ENCODE data around the gene CENPL. TPM values are rescaled to one million over a fixed set of nuclear protein-coding genes. Genes with fewer than 3 reads are reported as not detected.
"Not testable (repeated sequence)": the region's sequence is repeated elsewhere in the genome, so short reads cannot be mapped to it uniquely, and the experiment has no call there.

The CENPL gene
- total and polyA plus RNA-seq, 2 of the 8 experiments (the other 6 are each of a cell fraction or from before 2014, with no cell fraction given) = 6.6 to 16.0 TPM

DNA sequence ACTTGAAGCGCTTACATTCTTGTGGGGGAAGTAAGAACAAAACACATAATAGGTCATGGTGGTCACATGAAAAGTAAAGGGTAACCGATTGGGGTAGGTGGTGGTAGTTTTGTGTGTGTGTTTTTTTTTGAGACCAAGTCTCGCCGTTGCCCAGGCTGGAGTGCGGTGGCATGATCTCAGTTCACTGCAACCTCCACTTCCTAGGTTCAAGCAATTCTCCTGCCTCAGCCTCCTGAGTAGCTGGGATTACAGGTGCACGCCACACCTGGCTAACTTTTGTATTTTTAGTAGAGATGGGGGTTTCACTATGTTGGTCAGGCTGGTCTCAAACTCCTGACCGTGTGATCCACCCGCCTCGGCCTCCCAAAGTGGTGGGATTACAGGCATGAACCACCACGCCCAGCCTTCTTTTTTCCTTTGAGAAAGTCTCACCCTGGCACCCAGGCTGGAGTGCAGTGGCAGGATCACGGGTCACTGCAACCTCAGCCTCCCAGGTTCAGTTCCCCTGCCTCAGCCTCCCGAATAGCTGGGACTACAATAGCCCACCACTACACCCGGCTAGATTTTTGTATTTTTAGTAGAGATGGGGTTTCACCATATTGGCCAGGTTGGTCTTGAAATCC, 37.6 kb upstream of the CENPL start:
- H2BK5ac ChIP-seq (ENCODE audit: low read depth, low read length) = peak overlapping the region; percentile 15; the same call in 1 of the 2 replicates
- not testable (repeated sequence) for H4K91ac ChIP-seq (replicated peaks; ENCODE audit: insufficient read length, low read length); H3K4me2 ChIP-seq (ENCODE audit: insufficient read depth in 1 of 2, low read depth in 2 of 2, low read length in 2 of 2); H2BK15ac ChIP-seq (ENCODE audit: low read length); H3K14ac ChIP-seq (ENCODE audit: insufficient read length); H3K23ac ChIP-seq (ENCODE audit: insufficient read length); FAIRE-seq; H3K79me1 ChIP-seq (ENCODE audit: low read depth, low read length); H2BK20ac ChIP-seq (ENCODE audit: low read length); H3K23me2 ChIP-seq (ENCODE audit: low read depth, low read length); H2AFZ ChIP-seq (ENCODE audit: low read length); H3K9ac ChIP-seq (replicated peaks in 1 of 4; ENCODE audit: extremely low read depth in 1 of 4, low read depth in 3 of 4, low read length in 3 of 4); H4K5ac ChIP-seq (ENCODE audit: insufficient read length, low read depth, low read length); H4K20me1 ChIP-seq (replicated peaks in 1 of 2; ENCODE audit: control insufficient read depth in 1 of 2, insufficient read depth in 2 of 2, low read length in 2 of 2); H3K4me1 ChIP-seq (replicated peaks in 1 of 4; ENCODE audit: control insufficient read depth in 3 of 4, insufficient read depth in 4 of 4, low read length in 3 of 4); H3K4me3 ChIP-seq (ENCODE audit: extremely low read depth in 1 of 4, insufficient read depth in 2 of 4, low read depth in 3 of 4, low read length in 4 of 4); H3K4ac ChIP-seq (replicated peaks; ENCODE audit: insufficient read length, low read depth, low read length); H3K18ac ChIP-seq (ENCODE audit: extremely low read depth, low read length); H4K8ac ChIP-seq (ENCODE audit: extremely low read depth, insufficient read depth, low read length); H3K27ac ChIP-seq (ENCODE audit: low read depth, low read length); H3K27me3 ChIP-seq (replicated peaks in 1 of 4; ENCODE audit: control insufficient read depth in 3 of 4, extremely low read depth in 1 of 4, insufficient read depth in 3 of 4, low read length in 3 of 4); H2BK120ac ChIP-seq (replicated peaks; ENCODE audit: low read depth, low read length); H2AK5ac ChIP-seq (ENCODE audit: low read depth, low read length); H3K56ac ChIP-seq (replicated peaks; ENCODE audit: insufficient read length, low read depth, low read length); H2BK12ac ChIP-seq (ENCODE audit: low read depth, low read length); H3K9me3 ChIP-seq (ENCODE audit: insufficient read depth in 2 of 2, low read depth in 1 of 2, low read length in 1 of 2)
- 46% methylated on average over 13 of the region's 13 CpGs; no CpG with 5 or more reads in 1 of the 2 experiments for WGBS, 2 experiments (ENCODE audit: extremely low coverage in 1 of 2, insufficient coverage in 1 of 2, insufficient read length in 1 of 2, insufficient replicate concordance in 2 of 2, low coverage in 1 of 2, low lambda C conversion rate in 2 of 2, missing lambda C conversion rate in 1 of 2)
- TF ChIP-seq TBP (IDR thresholded peaks at IDR 0.05; ENCODE audit: low read depth, low read length) (0 out of 2 replicates have a peak, but pooled peaks have one; percentile 25), POLR2AphosphoS5 (IDR thresholded peaks at IDR 0.05; ENCODE audit: low read depth, low read length) (peak; percentile 97), POLR2A (IDR thresholded peaks at IDR 0.05; ENCODE audit: control extremely low read depth in 1 of 2, low read depth in 2 of 2, low read length in 2 of 2) (peak; percentile 78 to 91), SP4 (IDR thresholded peaks at IDR 0.05; ENCODE audit: low read length) (0 out of 2 replicates have a peak, but pooled peaks have one; percentile 13)
- CTCF ChIA-PET (ENCODE audit: partially characterized antibody) = interaction anchor here (1.3 kb wide), 1 partner anchor 431 kb away, joined by 3 read pairs; no protein-coding TSS in a partner anchor
- peaks cover 0 to 27% of the 10 kb centered on the region in 2 experiments; a peak in 3 of 4 replicates for H3K79me2 ChIP-seq (ENCODE audit: control insufficient read depth in 1 of 2, insufficient read depth in 2 of 2, low read length in 2 of 2)
- POLR2A ChIA-PET (ENCODE audit: partially characterized antibody) = interaction anchor here (0.7 to 13.3 kb wide), 25 partner anchors 13 to 432 kb away, joined by 3 to 475 read pairs (median 4); partner anchors contain the start of genes CENPL, DARS2 and KLHL20
- H3K36me3 ChIP-seq (ENCODE audit: control insufficient read depth in 2 of 4, insufficient read depth in 4 of 4, low read length in 3 of 4) = peaks cover 27 to 63% (median 51%) of the 10 kb centered on the region in 4 experiments
- DNase-seq (ENCODE audit: low read depth in 1 of 2, low spot score in 2 of 2) = peak in 1 of 2 experiments; percentile 67
